ENCODE data around the gene PRKRIP1.
"Not testable (repeated sequence)": the region's sequence is repeated elsewhere in the genome, so short reads cannot be mapped to it uniquely, and the experiment has no call there.

Gene PRKRIP1

GRCh38 chr7:102460467-102460866 lies 64.3 kb downstream of the PRKRIP1 start:
- no peak for DNase-seq

GRCh38 chr7:102463841-102464576 lies 67.8 kb downstream of the PRKRIP1 start:
- DNase-seq = no peak

- no peak for DNase-seq
Observed at GRCh38 chr7:102464577-102465280, 68.6 kb downstream of the PRKRIP1 start, which contains the start of the genes ALKBH4 and LRWD1. Gene ALKBH4 (minus strand): TSS chr7:102464863. CDS start chr7:102464836, 27 bp downstream. Gene LRWD1 (plus strand): TSS chr7:102464984. CDS start chr7:102465081, 97 bp downstream.

- DNase-seq = no peak
Observed at GRCh38 chr7:102466097-102466496, 69.9 kb downstream of the PRKRIP1 start.

GRCh38 chr7:102467581-102468477 lies 71.7 kb downstream of the PRKRIP1 start:
- no peak for DNase-seq

GRCh38 chr7:102468478-102469350 lies 72.6 kb downstream of the PRKRIP1 start:
- DNase-seq = no peak

- DNase-seq = no peak
Observed at GRCh38 chr7:102469351-102469971, 73.3 kb downstream of the PRKRIP1 start.

GRCh38 chr7:102469972-102470825 lies 74.0 kb downstream of the PRKRIP1 start:
- no peak for DNase-seq

GRCh38 chr7:102471791-102472125 lies 75.6 kb downstream of the PRKRIP1 start:
- no peak for DNase-seq

GRCh38 chr7:102472126-102473041 lies 76.2 kb downstream of the PRKRIP1 start:
- no peak for DNase-seq

- DNase-seq = no peak
Observed at GRCh38 chr7:102473271-102473991, 77.3 kb downstream of the PRKRIP1 start.

GRCh38 chr7:102474116-102474515 lies 78.0 kb downstream of the PRKRIP1 start:
- DNase-seq = not testable (repeated sequence)

GRCh38 chr7:102474736-102475435 lies 78.7 kb downstream of the PRKRIP1 start:
- not testable (repeated sequence) for DNase-seq
